H1 (cell line): ENCODE measurements around the gene COTL1. TPM values are rescaled to one million over a fixed set of nuclear protein-coding genes. Genes with fewer than 3 reads are reported as not detected.

Experiments
- ASH2L ChIP-seq: fragments of 200-600, 300-600 bp; sonication (generic); IDR thresholded peaks from one replicate; pipeline ENCODE4 v1.7.1; 2017; ENCODE audit warnings: low read length
- ATF3 ChIP-seq: IDR thresholded peaks from 2 replicates; pipeline ENCODE4 v1.6.1; 2011; ENCODE audit warnings: low read depth, mild to moderate bottlenecking, low read length; ENCODE audit not compliant: insufficient read depth
- BACH1 ChIP-seq: IDR thresholded peaks from 2 replicates; pipeline ENCODE4 v1.6.1; 2012; ENCODE audit warnings: low read length, improper control_type of control experiment
- polyA plus RNA-seq, 7 experiments: library from polyadenylated mRNA; depleted of rRNA in 3 of 7; stranded (reverse) in 5 of 7; unstranded in 2 of 7; fragments of >200 nt in 5 of 7; fragments of 200-250 nt in 2 of 7; gene quantifications; 1 replicate in 5 of 7; 2 replicates in 1 of 7; 4 replicates in 1 of 7; pipeline versions ENCODE4 v1.2.1 to v1.2.3, GENCODE V29; 2011 to 2013; ENCODE audit warnings: missing spikeins in 2 of 7, mixed read lengths in 2 of 7
- total RNA-seq: library from RNA; stranded (reverse); fragmentation: NEBNext Ultra II Directional; extraction: Animal tissue kit (Norgen Biotek cat#: 25700); gene quantifications from 2 replicates; pipeline ENCODE4 v1.2.1, GENCODE V29; 2021

The COTL1 gene
- total and polyA plus RNA-seq, 2 of the 8 experiments (the other 6 are each of a cell fraction or from before 2014, with no cell fraction given) = 59.2 to 183 TPM

GRCh38 chr16:84654998-84655397, 37.1 kb upstream of the COTL1 start (continued):
- TF ChIP-seq ATF3 (no peak), ASH2L (no peak), BACH1 (no peak)
